ENCODE data around the gene RPS6KA6.

The RPS6KA6 gene

DNA sequence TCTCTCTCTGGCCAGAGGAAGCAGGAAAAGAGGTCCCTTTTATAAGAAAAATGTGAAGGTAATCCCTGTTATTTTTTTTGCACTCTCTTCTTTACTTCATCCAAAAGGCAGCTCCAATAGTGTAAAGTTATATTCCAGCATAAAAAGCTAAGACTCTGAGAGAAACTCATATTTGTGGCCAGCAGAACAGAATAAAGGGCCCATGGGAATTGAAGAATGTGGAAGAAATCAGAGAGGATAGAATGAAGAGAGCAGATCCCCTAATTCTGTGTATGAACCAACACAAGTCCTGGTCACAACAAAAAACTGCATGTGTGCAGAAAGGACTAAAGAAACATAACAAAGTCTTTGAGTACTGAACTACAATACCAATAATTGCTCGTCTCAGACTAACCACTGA is 22.3 kb downstream of the RPS6KA6 start:
- no peaks in the 10 kb centered on the region for H3K27me3 Mint-ChIP-seq (ENCODE audit: low read depth)
- H3K36me3 Mint-ChIP-seq (ENCODE audit: low read depth), result peaks cover 3% of the 10 kb centered on the region

DNA sequence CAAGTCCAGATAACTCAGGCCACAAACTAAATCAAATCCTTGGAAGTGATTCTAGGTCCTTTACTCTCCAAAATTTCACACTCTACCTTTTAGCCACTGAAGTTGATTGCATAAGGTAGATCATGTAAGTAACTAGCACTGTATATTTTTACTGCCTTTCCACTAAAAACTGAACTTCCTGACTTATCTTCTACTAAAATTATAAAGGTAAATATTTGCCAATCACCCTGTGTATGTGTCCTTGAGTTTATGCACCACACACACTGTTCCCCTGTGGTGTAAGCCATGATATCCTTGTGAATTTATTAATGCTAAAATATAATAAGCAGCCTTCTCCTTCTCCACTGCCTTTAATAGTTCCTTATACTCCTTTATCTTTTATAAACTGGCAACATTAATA is 25.6 kb downstream of the RPS6KA6 start:
- TF ChIP-seq, protein P1, sequence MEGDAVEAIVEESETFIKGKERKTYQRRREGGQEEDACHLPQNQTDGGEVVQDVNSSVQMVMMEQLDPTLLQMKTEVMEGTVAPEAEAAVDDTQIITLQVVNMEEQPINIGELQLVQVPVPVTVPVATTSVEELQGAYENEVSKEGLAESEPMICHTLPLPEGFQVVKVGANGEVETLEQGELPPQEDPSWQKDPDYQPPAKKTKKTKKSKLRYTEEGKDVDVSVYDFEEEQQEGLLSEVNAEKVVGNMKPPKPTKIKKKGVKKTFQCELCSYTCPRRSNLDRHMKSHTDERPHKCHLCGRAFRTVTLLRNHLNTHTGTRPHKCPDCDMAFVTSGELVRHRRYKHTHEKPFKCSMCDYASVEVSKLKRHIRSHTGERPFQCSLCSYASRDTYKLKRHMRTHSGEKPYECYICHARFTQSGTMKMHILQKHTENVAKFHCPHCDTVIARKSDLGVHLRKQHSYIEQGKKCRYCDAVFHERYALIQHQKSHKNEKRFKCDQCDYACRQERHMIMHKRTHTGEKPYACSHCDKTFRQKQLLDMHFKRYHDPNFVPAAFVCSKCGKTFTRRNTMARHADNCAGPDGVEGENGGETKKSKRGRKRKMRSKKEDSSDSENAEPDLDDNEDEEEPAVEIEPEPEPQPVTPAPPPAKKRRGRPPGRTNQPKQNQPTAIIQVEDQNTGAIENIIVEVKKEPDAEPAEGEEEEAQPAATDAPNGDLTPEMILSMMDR (IDR thresholded peaks at IDR 0.05; ENCODE audit: unreplicated experiment in 3 of 3), result no peak
- Mint-ChIP-seq H3K27ac (no peak overlapping the region), H3K9me3 (no peaks in the 10 kb centered on the region), H3K36me3 (ENCODE audit: low read depth) (peaks cover 3% of the 10 kb centered on the region), H3K4me1 (no peaks in the 10 kb centered on the region), H3K27me3 (ENCODE audit: low read depth) (no peaks in the 10 kb centered on the region), H3K4me3 (no peak overlapping the region)

More for the DNA sequence above, 22.3 kb downstream of the RPS6KA6 start:
- H3K4me1 Mint-ChIP-seq, result no peaks in the 10 kb centered on the region
- H3K27ac Mint-ChIP-seq, result no peak overlapping the region
- peaks cover 2% of the 10 kb centered on the region for H3K9me3 Mint-ChIP-seq
- H3K4me3 Mint-ChIP-seq, result no peak overlapping the region
- TF ChIP-seq, protein P1 (IDR thresholded peaks at IDR 0.05; ENCODE audit: unreplicated experiment in 3 of 3), result no peak

DNA sequence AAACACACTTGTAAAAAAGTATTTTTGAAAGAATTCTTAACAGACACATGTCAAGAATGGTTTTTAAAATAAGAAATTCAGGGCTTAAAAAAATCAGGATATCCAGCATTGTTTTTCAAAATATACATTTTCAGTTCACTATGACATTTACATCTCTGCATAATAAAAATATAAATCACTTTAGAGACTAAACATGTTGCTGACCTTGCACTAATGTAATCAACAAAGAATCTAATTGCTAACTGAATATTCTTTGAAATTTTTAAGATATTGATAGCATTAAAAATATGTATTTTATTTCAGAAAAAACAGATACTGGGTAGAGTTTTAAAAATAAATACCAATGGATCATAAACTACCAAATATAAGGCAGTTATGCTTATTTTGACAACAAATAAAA is 26.4 kb downstream of the RPS6KA6 start:
- Mint-ChIP-seq H3K27me3 (ENCODE audit: low read depth) (no peaks in the 10 kb centered on the region), H3K27ac (no peak overlapping the region), H3K4me1 (no peaks in the 10 kb centered on the region), H3K9me3 (no peaks in the 10 kb centered on the region), H3K4me3 (no peak overlapping the region), H3K36me3 (ENCODE audit: low read depth) (peaks cover 3% of the 10 kb centered on the region)
- TF ChIP-seq, protein P1 (IDR thresholded peaks at IDR 0.05; ENCODE audit: unreplicated experiment in 3 of 3), result no peak

DNA sequence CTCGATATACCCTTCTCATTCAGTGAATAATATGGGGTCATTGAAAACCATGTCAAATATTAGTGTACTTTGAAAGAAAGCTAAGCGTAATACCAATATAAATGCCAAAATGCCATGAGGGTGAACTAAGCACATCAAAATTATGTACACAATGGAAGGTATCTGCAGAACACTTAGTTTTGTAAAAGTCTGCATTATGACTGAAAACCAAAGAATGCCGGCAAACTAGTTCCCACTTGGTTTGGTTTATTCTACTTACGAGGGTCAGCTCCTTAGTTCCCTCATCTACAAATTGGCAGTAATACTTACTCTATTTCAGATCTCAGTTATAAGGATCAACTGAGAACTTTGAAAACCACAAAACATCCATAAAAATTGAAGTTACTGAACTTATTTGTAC is 27.3 kb downstream of the RPS6KA6 start:
- H3K4me3 Mint-ChIP-seq, result no peak overlapping the region
- no peak overlapping the region for H3K27ac Mint-ChIP-seq
- TF ChIP-seq, protein P1 (IDR thresholded peaks at IDR 0.05; ENCODE audit: unreplicated experiment in 3 of 3), result no peak
- no peaks in the 10 kb centered on the region for H3K4me1 Mint-ChIP-seq
- no peaks in the 10 kb centered on the region for H3K9me3 Mint-ChIP-seq
- H3K36me3 Mint-ChIP-seq (ENCODE audit: low read depth), result peaks cover 3% of the 10 kb centered on the region
- no peaks in the 10 kb centered on the region for H3K27me3 Mint-ChIP-seq (ENCODE audit: low read depth)

DNA sequence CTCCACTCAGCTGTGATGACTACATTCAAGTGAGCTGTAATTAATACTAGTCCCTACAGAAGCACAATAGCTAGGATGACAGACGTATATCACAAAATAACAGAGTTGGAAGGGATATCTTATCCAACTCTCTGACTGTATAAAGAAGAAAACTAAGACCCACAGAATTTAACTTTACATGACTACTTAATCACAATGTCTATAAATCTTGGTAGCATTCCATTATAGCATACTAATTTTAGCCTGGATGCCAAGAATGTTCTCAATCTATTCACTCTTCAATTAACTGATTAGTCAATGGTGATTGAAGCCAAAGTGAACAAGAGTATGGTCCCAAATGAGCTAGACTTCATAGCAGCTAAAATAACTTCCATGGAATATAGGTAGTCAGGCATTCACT is 31.2 kb downstream of the RPS6KA6 start:
- H3K36me3 Mint-ChIP-seq (ENCODE audit: low read depth), result no peaks in the 10 kb centered on the region
- TF ChIP-seq, protein P1 (IDR thresholded peaks at IDR 0.05; ENCODE audit: unreplicated experiment in 3 of 3), result no peak
- no peaks in the 10 kb centered on the region for H3K27me3 Mint-ChIP-seq (ENCODE audit: low read depth)
- H3K27ac Mint-ChIP-seq, result no peak overlapping the region
- H3K4me1 Mint-ChIP-seq, result no peaks in the 10 kb centered on the region
- H3K9me3 Mint-ChIP-seq, result no peaks in the 10 kb centered on the region
- no peak overlapping the region for H3K4me3 Mint-ChIP-seq

DNA sequence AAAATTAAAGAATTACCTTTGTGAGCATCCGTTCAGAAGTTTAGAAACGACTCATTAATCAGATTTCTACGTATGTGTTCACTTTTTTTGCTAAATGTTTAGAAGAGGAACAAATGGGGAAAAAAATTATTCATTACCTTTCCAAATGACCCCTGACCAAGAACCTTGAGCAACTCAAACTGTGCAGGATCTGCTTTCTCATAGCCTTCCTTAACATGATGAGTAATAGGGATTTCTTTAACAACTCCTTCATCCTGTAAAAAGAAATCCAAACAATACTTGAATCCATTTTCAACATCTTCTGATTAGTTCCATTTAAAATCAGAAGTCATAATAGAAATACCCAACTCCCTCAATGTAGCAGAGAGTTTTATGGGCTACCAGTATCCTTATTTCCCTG is 32.1 kb downstream of the RPS6KA6 start:
- no peak overlapping the region for H3K4me3 Mint-ChIP-seq
- no peaks in the 10 kb centered on the region for H3K4me1 Mint-ChIP-seq
- TF ChIP-seq, protein P1 (IDR thresholded peaks at IDR 0.05; ENCODE audit: unreplicated experiment in 3 of 3), result no peak
- no peaks in the 10 kb centered on the region for H3K9me3 Mint-ChIP-seq
- H3K27me3 Mint-ChIP-seq (ENCODE audit: low read depth), result no peaks in the 10 kb centered on the region
- H3K36me3 Mint-ChIP-seq (ENCODE audit: low read depth), result no peaks in the 10 kb centered on the region
- H3K27ac Mint-ChIP-seq, result no peak overlapping the region

Data from nephron (organoid).